ENCODE results near the gene ARAP1.
A peak's percentile ranks its signal among the peaks of the same experiment; 100 is the strongest.

The ARAP1 gene

GRCh38 chr11:72682238-72682857 lies 69.9 kb downstream of the ARAP1 start:
- no peak for DNase-seq (ENCODE audit: low spot score)

- no peak for DNase-seq (ENCODE audit: low spot score)
Observed at GRCh38 chr11:72681226-72682153, 70.7 kb downstream of the ARAP1 start.

- no peak for DNase-seq (ENCODE audit: low spot score)
Observed at GRCh38 chr11:72680624-72681158, 71.5 kb downstream of the ARAP1 start.

GRCh38 chr11:72679869-72680268 lies 72.3 kb downstream of the ARAP1 start:
- DNase-seq (ENCODE audit: low spot score) = no peak

- no peak for DNase-seq (ENCODE audit: low spot score)
Observed at GRCh38 chr11:72678524-72678923, 73.7 kb downstream of the ARAP1 start.

- peak; percentile 56 for DNase-seq (ENCODE audit: low spot score)
Observed at GRCh38 chr11:72676861-72677341, 75.3 kb downstream of the ARAP1 start.

- no peak for DNase-seq (ENCODE audit: low spot score)
Observed at GRCh38 chr11:72675221-72675620, 77.0 kb downstream of the ARAP1 start.

- no peak for DNase-seq (ENCODE audit: low spot score)
Observed at GRCh38 chr11:72673943-72674828, 78.0 kb downstream of the ARAP1 start, which contains the start of gene PDE2A. PDE2A (minus strand) TSS chr11:72674422; CDS start chr11:72674207, 215 bp downstream.

- no peak for DNase-seq (ENCODE audit: low spot score)
Observed at GRCh38 chr11:72673284-72673942, 78.8 kb downstream of the ARAP1 start.

- DNase-seq (ENCODE audit: low spot score) = no peak
Observed at GRCh38 chr11:72672597-72673238, 79.5 kb downstream of the ARAP1 start.

GRCh38 chr11:72671152-72672099 lies 80.8 kb downstream of the ARAP1 start:
- no peak for DNase-seq (ENCODE audit: low spot score)

GRCh38 chr11:72670041-72670440 lies 82.2 kb downstream of the ARAP1 start:
- no peak for DNase-seq (ENCODE audit: low spot score)

GRCh38 chr11:72669527-72669926 lies 82.7 kb downstream of the ARAP1 start:
- no peak for DNase-seq (ENCODE audit: low spot score)

GRCh38 chr11:72668629-72669347 lies 83.4 kb downstream of the ARAP1 start:
- DNase-seq (ENCODE audit: low spot score) = no peak

GRCh38 chr11:72665911-72666472 lies 86.2 kb downstream of the ARAP1 start:
- DNase-seq (ENCODE audit: low spot score) = no peak

GRCh38 chr11:72662036-72662435 lies 90.2 kb downstream of the ARAP1 start:
- DNase-seq (ENCODE audit: low spot score) = no peak

- no peak for DNase-seq (ENCODE audit: low spot score)
Observed at GRCh38 chr11:72661486-72661885, 90.7 kb downstream of the ARAP1 start.

GRCh38 chr11:72658989-72659640 lies 93.1 kb downstream of the ARAP1 start:
- no peak for DNase-seq (ENCODE audit: low spot score)
